ENCODE data around the gene CTIF.

- TF ChIP-seq CTCF (conservative IDR thresholded peaks at IDR 0.05; ENCODE audit: low read length) (no peak), EZH2phosphoT487 (IDR thresholded peaks at IDR 0.05; ENCODE audit: borderline replicate concordance, low read depth, low read length) (no peak)
Measured at GRCh38 chr18:48583573-48583972, 44.7 kb downstream of the CTIF start.

All from OCI-LY7 (cell line).